SK-N-SH treated with all-trans-retinoic acid at 6 μM for 48 hours (cell line): ENCODE data around the gene EMSY.

Source experiments
- ARNTL ChIP-seq: fragments of 450-650 bp; formaldehyde crosslinking; IDR thresholded peaks from 2 replicates; pipeline ENCODE4 v1.5.0; 2020; ENCODE audit warnings: low read depth, mild to moderate bottlenecking, moderate library complexity, borderline replicate concordance
- BACH2 ChIP-seq: fragments of 250-450 bp; sonication (Bioruptor Pico); IDR thresholded peaks from 2 replicates; pipeline ENCODE4 v1.9.0; 2021; ENCODE audit warnings: mild to moderate bottlenecking, borderline replicate concordance
- CSRNP3 ChIP-seq: fragments of 250-450 bp; sonication (Bioruptor Pico); IDR thresholded peaks from 2 replicates; pipeline ENCODE4 v1.5.1; 2021; ENCODE audit warnings: mild to moderate bottlenecking, moderate library complexity
- OSR1 ChIP-seq: fragments of 250-450 bp; sonication (Bioruptor Pico); IDR thresholded peaks from 2 replicates; pipeline ENCODE4 v1.8.0; 2022; ENCODE audit warnings: moderate library complexity, mild to moderate bottlenecking, inconsistent platforms
- POU6F1 ChIP-seq: fragments of 250-450 bp; sonication (Bioruptor Pico); IDR thresholded peaks from 2 replicates; pipeline ENCODE4 v1.8.0; 2021; ENCODE audit warnings: low read depth, mild to moderate bottlenecking, moderate library complexity, borderline replicate concordance
- RARB ChIP-seq: fragments of 250-450 bp; sonication (Bioruptor Pico); IDR thresholded peaks from 2 replicates; pipeline ENCODE4 v1.8.0; 2021; ENCODE audit warnings: mild to moderate bottlenecking, moderate library complexity
- TCF4 ChIP-seq: fragments of 250-450 bp; sonication (Bioruptor Pico); IDR thresholded peaks from 2 replicates; pipeline ENCODE4 v1.8.0; 2021; ENCODE audit warnings: mild to moderate bottlenecking, moderate library complexity, borderline replicate concordance
- ZFP30 ChIP-seq: fragments of 450-650 bp; formaldehyde crosslinking; IDR thresholded peaks from 2 replicates; pipeline ENCODE4 v1.5.0; 2022; ENCODE audit warnings: mild to moderate bottlenecking, moderate library complexity
- ZNF565 ChIP-seq: fragments of 450-650 bp; formaldehyde crosslinking; conservative IDR thresholded peaks from 2 replicates; pipeline ENCODE4 v1.5.0; 2020; ENCODE audit warnings: low read depth, mild to moderate bottlenecking, moderate library complexity

GRCh38 chr11:76491644-76492043, 46.8 kb downstream of the EMSY start:
- TF ChIP-seq BACH2 (CRISPR knock-in tag): no peak
- no peak for TF ChIP-seq POU6F1 (CRISPR knock-in tag)
- TF ChIP-seq CSRNP3 (CRISPR knock-in tag): no peak
- no peak for TF ChIP-seq ZFP30 (CRISPR knock-in tag)
- no peak for TF ChIP-seq OSR1 (CRISPR knock-in tag)
- TF ChIP-seq ZNF565 (CRISPR knock-in tag): no peak
- no peak for TF ChIP-seq TCF4 (CRISPR knock-in tag)
- TF ChIP-seq RARB: no peak
- no peak for TF ChIP-seq ARNTL (CRISPR knock-in tag)
